ENCODE data around the gene NINJ1. TPM values are rescaled to one million over a fixed set of nuclear protein-coding genes. Genes with fewer than 3 reads are reported as not detected.

The NINJ1 gene
- total RNA-seq, 1 experiment from 2014 or later: 26.7 TPM

- in situ Hi-C loops (cut with HindIII; ENCODE audit: low pct_unique_long_range_greater_than_20kb, low sequenced_read_pairs) (no loop called here), intact Hi-C loops (cut with micrococcal nuclease; ENCODE audit: unreplicated experiment) (no loop called here)
- no peak overlapping the region for H3K4me3 ChIP-seq (ENCODE audit: low read depth in 2 of 2, low read length in 2 of 2)
- no peak for DNase-seq (ENCODE audit: low read depth, low spot score)
- no TSS peak for BruUV-seq (replicated peaks)
- ChIA-PET CTCF (no interaction called here), POLR2A (interaction anchor here (0.7 kb wide), 1 partner anchor 695 kb away, joined by 3 read pairs; no protein-coding TSS in a partner anchor)
- H3K4me1 ChIP-seq (ENCODE audit: control insufficient read depth, insufficient read depth, low read length): no peaks in the 10 kb centered on the region
- no peaks in the 10 kb centered on the region for H3K9me3 ChIP-seq (ENCODE audit: control insufficient read depth, insufficient read depth, low read depth, low read length)
- 0 out of 2 replicates have a peak, but pooled peaks have one; percentile 18 for ATAC-seq
- H3K27me3 ChIP-seq (ENCODE audit: control insufficient read depth, insufficient read depth, low read length): no peaks in the 10 kb centered on the region
- H3K27ac ChIP-seq (ENCODE audit: low read length): no peak overlapping the region
- H3K36me3 ChIP-seq (ENCODE audit: control insufficient read depth, insufficient read depth, low read length): no peaks in the 10 kb centered on the region
- TF ChIP-seq POLR2AphosphoS5 (IDR thresholded peaks at IDR 0.05; ENCODE audit: low read depth, low read length) (no peak), SIN3A (IDR thresholded peaks at IDR 0.05; ENCODE audit: borderline replicate concordance, insufficient read depth, low read depth, low read length) (no peak), REST (IDR thresholded peaks at IDR 0.05; ENCODE audit: insufficient read depth in 1 of 2, low read depth in 2 of 2, low read length in 1 of 2) (no peak), TCF7L2 (IDR thresholded peaks at IDR 0.05; ENCODE audit: low read depth, low read length) (no peak)
Measured at GRCh38 chr9:93116072-93116961, 17.7 kb downstream of the NINJ1 start.

- no peak for DNase-seq (ENCODE audit: low read depth, low spot score)
- no peak for TF ChIP-seq SIN3A (IDR thresholded peaks at IDR 0.05; ENCODE audit: borderline replicate concordance, insufficient read depth, low read depth, low read length)
- TF ChIP-seq POLR2AphosphoS5 (IDR thresholded peaks at IDR 0.05; ENCODE audit: low read depth, low read length): no peak
- TF ChIP-seq REST (IDR thresholded peaks at IDR 0.05; ENCODE audit: insufficient read depth in 1 of 2, low read depth in 2 of 2, low read length in 1 of 2): no peak
- TF ChIP-seq CTCF (IDR thresholded peaks at IDR 0.05): no peak
- no peak for TF ChIP-seq TCF7L2 (IDR thresholded peaks at IDR 0.05; ENCODE audit: low read depth, low read length)
- no peaks in the 10 kb centered on the region for H3K36me3 ChIP-seq (ENCODE audit: control insufficient read depth, insufficient read depth, low read length)
Measured at GRCh38 chr9:93115486-93116071, 18.5 kb downstream of the NINJ1 start.

More at GRCh38 chr9:93115486-93116071, 18.5 kb downstream of the NINJ1 start:
- in situ Hi-C loops (cut with HindIII; ENCODE audit: low pct_unique_long_range_greater_than_20kb, low sequenced_read_pairs): no loop called here
- CTCF ChIA-PET: no interaction called here
- no peak for ATAC-seq
- no peaks in the 10 kb centered on the region for H3K9me3 ChIP-seq (ENCODE audit: control insufficient read depth, insufficient read depth, low read depth, low read length)
- no peaks in the 10 kb centered on the region for H3K4me1 ChIP-seq (ENCODE audit: control insufficient read depth, insufficient read depth, low read length)
- no TSS peak for BruUV-seq (replicated peaks)
- no peaks in the 10 kb centered on the region for H3K27me3 ChIP-seq (ENCODE audit: control insufficient read depth, insufficient read depth, low read length)
- intact Hi-C loops (cut with micrococcal nuclease; ENCODE audit: unreplicated experiment): no loop called here
- POLR2A ChIA-PET: interaction anchor here (0.7 kb wide), 1 partner anchor 694 kb away, joined by 3 read pairs; no protein-coding TSS in a partner anchor
- no peak overlapping the region for H3K4me3 ChIP-seq (ENCODE audit: low read depth in 2 of 2, low read length in 2 of 2)
- H3K27ac ChIP-seq (ENCODE audit: low read length): no peak overlapping the region
